Astrocyte of the hippocampus (primary cell): ENCODE results near the gene NOS1AP.
A peak's percentile ranks its signal among the peaks of the same experiment; 100 is the strongest.
"Not testable (repeated sequence)": the region's sequence is repeated elsewhere in the genome, so short reads cannot be mapped to it uniquely, and the experiment has no call there.

Experiments used
- DNase-seq: peaks from one replicate; pipeline ENCODE4 v3.0.0; 2011; ENCODE audit warnings: low read depth, low spot score

NOS1AP gene

GRCh38 chr1:162056579-162056978, 12.9 kb upstream of the NOS1AP start:
- DNase-seq: no peak

GRCh38 chr1:162059721-162060120, 9.8 kb upstream of the NOS1AP start:
- DNase-seq: no peak

- DNase-seq: no peak
These were observed 9.2 kb upstream of the NOS1AP start for GRCh38 chr1:162060314-162060713.

- peak; percentile 93 for DNase-seq
These were observed 6.9 kb upstream of the NOS1AP start for GRCh38 chr1:162062542-162063015.

GRCh38 chr1:162065016-162065415, 4.5 kb upstream of the NOS1AP start:
- no peak for DNase-seq

GRCh38 chr1:162066836-162067235, 2.7 kb upstream of the NOS1AP start:
- not testable (repeated sequence) for DNase-seq

GRCh38 chr1:162067466-162067865, 2.0 kb upstream of the NOS1AP start:
- no peak for DNase-seq

GRCh38 chr1:162068301-162068700, 1.2 kb upstream of the NOS1AP start:
- DNase-seq: no peak

- DNase-seq: no peak
These were observed 730 bp downstream of the NOS1AP start for GRCh38 chr1:162070094-162070748.

GRCh38 chr1:162070825-162071224, 1.3 kb downstream of the NOS1AP start:
- DNase-seq: no peak

- peak; percentile 65 for DNase-seq
These were observed 3.2 kb downstream of the NOS1AP start for GRCh38 chr1:162072740-162073139.

GRCh38 chr1:162074276-162075005, 5.0 kb downstream of the NOS1AP start:
- DNase-seq: no peak

- DNase-seq: no peak
These were observed 6.4 kb downstream of the NOS1AP start for GRCh38 chr1:162075862-162076261.

- DNase-seq: no peak
These were observed 8.3 kb downstream of the NOS1AP start for GRCh38 chr1:162077648-162078299.

- no peak for DNase-seq
These were observed 9.5 kb downstream of the NOS1AP start for GRCh38 chr1:162079030-162079429.

GRCh38 chr1:162080472-162081015, 11.1 kb downstream of the NOS1AP start:
- DNase-seq: no peak

GRCh38 chr1:162081316-162081715, 11.8 kb downstream of the NOS1AP start:
- peak; percentile 38 for DNase-seq

- not testable (repeated sequence) for DNase-seq
These were observed 12.6 kb downstream of the NOS1AP start for GRCh38 chr1:162082080-162082479.

- no peak for DNase-seq
These were observed 13.8 kb downstream of the NOS1AP start for GRCh38 chr1:162083273-162083672.

GRCh38 chr1:162085991-162086390, 16.5 kb downstream of the NOS1AP start:
- DNase-seq: no peak

GRCh38 chr1:162087111-162087510, 17.6 kb downstream of the NOS1AP start:
- peak; percentile 58 for DNase-seq

GRCh38 chr1:162087574-162087973, 18.1 kb downstream of the NOS1AP start:
- DNase-seq: no peak
